CD14-positive monocyte (primary cell): ENCODE results near the gene PPP1R10. TPM values are rescaled to one million over a fixed set of nuclear protein-coding genes. Genes with fewer than 3 reads are reported as not detected.

ENCODE experiments used
- DNase-seq, 3 donors: peaks; one replicate each; pipeline ENCODE4 v3.0.0-alpha.2; 2011 to 2022
- H2AFZ ChIP-seq: 2 replicates; pipeline ENCODE4 v1.6.0; 2012; ENCODE audit warnings: mild to moderate bottlenecking, low read depth, low read length, inconsistent platforms; ENCODE audit not compliant: insufficient read depth, poor library complexity, severe bottlenecking
- H3K27ac ChIP-seq, 2 donors: 1 replicate in 1 of 2; 2 replicates in 1 of 2; pipeline ENCODE4 v1.5.1; 2012 to 2013; ENCODE audit warnings: low read length in 2 of 2, control low read depth in 1 of 2, inconsistent platforms in 1 of 2, low read depth in 1 of 2, mild to moderate bottlenecking in 1 of 2
- H3K27me3 ChIP-seq, 2 donors: one replicate each; pipeline versions ENCODE4 v1.6.0 to v1.6.1; 2011 to 2013; ENCODE audit warnings: low read length in 2 of 2; ENCODE audit not compliant: control insufficient read depth in 2 of 2, insufficient read depth in 2 of 2
- H3K36me3 ChIP-seq, 2 donors: replicated peaks in 1 of 2; 1 replicate in 1 of 2; 2 replicates in 1 of 2; pipeline versions ENCODE4 v1.5.1 to v1.6.1; 2012 to 2013; ENCODE audit warnings: low read length in 2 of 2, control low read depth in 1 of 2, inconsistent platforms in 1 of 2, mild to moderate bottlenecking in 1 of 2; ENCODE audit not compliant: insufficient read depth in 2 of 2, control insufficient read depth in 1 of 2
- H3K4me1 ChIP-seq, 2 donors: 1 replicate in 1 of 2; 2 replicates in 1 of 2; pipeline versions ENCODE4 v1.5.1 to v1.6.1; 2012 to 2013; ENCODE audit warnings: low read length in 2 of 2, control low read depth in 1 of 2, inconsistent platforms in 1 of 2, mild to moderate bottlenecking in 1 of 2, moderate library complexity in 1 of 2; ENCODE audit not compliant: insufficient read depth in 2 of 2, control insufficient read depth in 1 of 2
- H3K4me2 ChIP-seq: replicated peaks from 2 replicates; pipeline ENCODE3; 2012; ENCODE audit warnings: low read length, moderate library complexity, mild to moderate bottlenecking; ENCODE audit not compliant: poor library complexity, severe bottlenecking; ENCODE audit errors: extremely low read depth
- H3K4me3 ChIP-seq, 3 experiments: fragments of 200-600 bp in 1 of 3; sonication (generic) in 1 of 3; replicated peaks in 1 of 3; 1 replicate in 2 of 3; 2 replicates in 1 of 3; pipeline ENCODE4 v1.5.1; 2011 to 2013; ENCODE audit warnings: low read length in 3 of 3, mild to moderate bottlenecking in 3 of 3, control low read depth in 2 of 3, low read depth in 2 of 3, inconsistent platforms in 1 of 3, moderate library complexity in 1 of 3
- H3K79me2 ChIP-seq: 2 replicates; pipeline ENCODE4 v1.6.0; 2012; ENCODE audit warnings: mild to moderate bottlenecking, control low read depth, inconsistent platforms, low read length, moderate library complexity; ENCODE audit not compliant: insufficient read depth
- H3K9ac ChIP-seq: 2 replicates; pipeline ENCODE4 v1.6.0; 2017; ENCODE audit warnings: low read length, mild to moderate bottlenecking; ENCODE audit not compliant: insufficient read depth, poor library complexity, severe bottlenecking
- H3K9me3 ChIP-seq, 2 donors: replicated peaks in 1 of 2; 1 replicate in 1 of 2; 2 replicates in 1 of 2; pipeline versions ENCODE4 v1.5.1 to v1.6.1; 2012 to 2013; ENCODE audit warnings: low read length in 2 of 2, control low read depth in 1 of 2; ENCODE audit not compliant: control insufficient read depth in 1 of 2, insufficient read depth in 1 of 2
- H4K20me1 ChIP-seq: 2 replicates; pipeline ENCODE4 v1.6.0; 2012; ENCODE audit warnings: mild to moderate bottlenecking, low read length, control low read depth, moderate library complexity; ENCODE audit not compliant: insufficient read depth
- H3K27ac Mint-ChIP-seq, 7 donors: one replicate each; pipeline ENCODE4 v1.8.0; 2020; ENCODE audit warnings: mild to moderate bottlenecking in 7 of 7, mixed read lengths in 7 of 7, moderate library complexity in 6 of 7, inconsistent platforms in 2 of 7
- H3K27me3 Mint-ChIP-seq, 3 donors: one replicate each; pipeline ENCODE4 v1.8.0; 2021 to 2022; ENCODE audit warnings: low read depth in 3 of 3, mild to moderate bottlenecking in 3 of 3, mixed read lengths in 3 of 3, moderate library complexity in 3 of 3, inconsistent platforms in 1 of 3
- H3K36me3 Mint-ChIP-seq, 2 donors: one replicate each; pipeline ENCODE4 v1.8.0; 2020; ENCODE audit warnings: mixed read lengths in 2 of 2, inconsistent platforms in 1 of 2, mild to moderate bottlenecking in 1 of 2
- H3K4me1 Mint-ChIP-seq: one replicate; pipeline ENCODE4 v1.8.0; 2020; ENCODE audit warnings: mild to moderate bottlenecking, mixed read lengths
- H3K4me3 Mint-ChIP-seq, 2 donors: one replicate each; pipeline ENCODE4 v1.8.0; 2020; ENCODE audit warnings: mild to moderate bottlenecking in 2 of 2, mixed read lengths in 2 of 2, moderate library complexity in 1 of 2
- H3K9me3 Mint-ChIP-seq, 7 donors: one replicate each; pipeline ENCODE4 v1.8.0; 2020 to 2022; ENCODE audit warnings: mixed read lengths in 7 of 7, mild to moderate bottlenecking in 6 of 7, moderate library complexity in 6 of 7, inconsistent platforms in 2 of 7
- WGBS: methylation state at CpG from one replicate; pipeline ENCODE4 v1.1.5; 2013; ENCODE audit warnings: missing lambda C conversion rate; ENCODE audit not compliant: insufficient coverage; 5-methylcytosine and 5-hydroxymethylcytosine counted together
- intact Hi-C, 2 donors: fragments of 100-400 bp; cut with micrococcal nuclease; formaldehyde crosslinking; loops; one replicate each; pipeline versions ENCODE4 v1.15.0 to v1.15.1; 2023
- polyA plus RNA-seq, 3 donors: library from polyadenylated mRNA; depleted of rRNA in 1 of 3; unstranded in 2 of 3; stranded (reverse) in 1 of 3; fragments of 300-500 nt in 2 of 3; fragments of >200 nt in 1 of 3; fragmentation: Illumina TruSeq in 2 of 3; gene quantifications; 1 replicate in 2 of 3; 2 replicates in 1 of 3; pipeline ENCODE4 v1.2.3, GENCODE V29; 2012 to 2021
- TF ChIP-seq, protein P1 (sequence below): fragments of 200-600 bp; IDR thresholded peaks from one replicate; pipeline ENCODE4 v1.8.0; 2022; ENCODE audit warnings: antibody characterized with exemption, mild to moderate bottlenecking

The PPP1R10 gene
- polyA plus RNA-seq, 3 donors = 9.5 to 18.3 (median 16.4) TPM

DNA sequence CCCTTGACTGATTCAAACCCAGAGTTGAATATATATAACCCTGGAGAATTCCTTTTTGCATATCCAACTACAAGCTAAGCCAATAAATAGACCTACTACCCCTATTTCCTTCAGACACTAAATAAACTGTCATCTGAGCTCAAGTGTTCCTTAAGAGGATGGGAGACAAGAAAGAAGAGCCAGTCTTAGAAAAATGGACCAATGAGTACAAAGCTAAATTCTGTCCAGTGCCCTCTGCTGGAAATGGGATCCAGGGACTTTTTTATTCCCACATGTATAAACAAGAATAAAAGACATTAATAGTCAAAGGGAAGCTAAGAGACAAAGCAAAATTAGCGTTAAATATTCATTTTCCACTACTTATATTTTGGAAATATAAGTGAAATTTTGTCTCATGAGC is 4.8 kb downstream of the PPP1R10 start:
- peaks cover 32 to 54% of the 10 kb centered on the region in 2 donors for H3K36me3 ChIP-seq
- intact Hi-C loops = loop anchor here (5.0 kb wide), 2 partner anchors 35 to 120 kb away; no protein-coding TSS in a partner anchor
- H3K27ac Mint-ChIP-seq = peak overlapping the region in 3 of 7 donors; percentile 46 to 80 (median 53)
- DNase-seq = no peak
- WGBS = no CpG with 5 or more reads among the region's 1 CpG
- H3K9ac ChIP-seq = no peak overlapping the region
- peaks cover 0 to 5% (median 0%) of the 10 kb centered on the region in 3 donors for H3K27me3 Mint-ChIP-seq
- H3K4me3 ChIP-seq = no peak overlapping the region
- H3K4me1 Mint-ChIP-seq = peaks cover 34% of the 10 kb centered on the region
- H4K20me1 ChIP-seq = peaks cover 90% of the 10 kb centered on the region
- H3K79me2 ChIP-seq = peaks cover 77% of the 10 kb centered on the region
- H2AFZ ChIP-seq = no peak overlapping the region
- no peaks in the 10 kb centered on the region for H3K9me3 ChIP-seq
- H3K4me2 ChIP-seq = no peak overlapping the region
- H3K4me3 Mint-ChIP-seq = no peak overlapping the region
- peaks cover 19 to 28% of the 10 kb centered on the region in 2 donors for H3K4me1 ChIP-seq
- H3K9me3 Mint-ChIP-seq = peaks cover 0 to 9% (median 5%) of the 10 kb centered on the region in 7 donors
- TF ChIP-seq, protein P1, sequence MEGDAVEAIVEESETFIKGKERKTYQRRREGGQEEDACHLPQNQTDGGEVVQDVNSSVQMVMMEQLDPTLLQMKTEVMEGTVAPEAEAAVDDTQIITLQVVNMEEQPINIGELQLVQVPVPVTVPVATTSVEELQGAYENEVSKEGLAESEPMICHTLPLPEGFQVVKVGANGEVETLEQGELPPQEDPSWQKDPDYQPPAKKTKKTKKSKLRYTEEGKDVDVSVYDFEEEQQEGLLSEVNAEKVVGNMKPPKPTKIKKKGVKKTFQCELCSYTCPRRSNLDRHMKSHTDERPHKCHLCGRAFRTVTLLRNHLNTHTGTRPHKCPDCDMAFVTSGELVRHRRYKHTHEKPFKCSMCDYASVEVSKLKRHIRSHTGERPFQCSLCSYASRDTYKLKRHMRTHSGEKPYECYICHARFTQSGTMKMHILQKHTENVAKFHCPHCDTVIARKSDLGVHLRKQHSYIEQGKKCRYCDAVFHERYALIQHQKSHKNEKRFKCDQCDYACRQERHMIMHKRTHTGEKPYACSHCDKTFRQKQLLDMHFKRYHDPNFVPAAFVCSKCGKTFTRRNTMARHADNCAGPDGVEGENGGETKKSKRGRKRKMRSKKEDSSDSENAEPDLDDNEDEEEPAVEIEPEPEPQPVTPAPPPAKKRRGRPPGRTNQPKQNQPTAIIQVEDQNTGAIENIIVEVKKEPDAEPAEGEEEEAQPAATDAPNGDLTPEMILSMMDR = no peak
- H3K27ac ChIP-seq = no peak overlapping the region
- H3K36me3 Mint-ChIP-seq = peaks cover 57 to 67% of the 10 kb centered on the region in 2 donors
- no peaks in the 10 kb centered on the region for H3K27me3 ChIP-seq

DNA sequence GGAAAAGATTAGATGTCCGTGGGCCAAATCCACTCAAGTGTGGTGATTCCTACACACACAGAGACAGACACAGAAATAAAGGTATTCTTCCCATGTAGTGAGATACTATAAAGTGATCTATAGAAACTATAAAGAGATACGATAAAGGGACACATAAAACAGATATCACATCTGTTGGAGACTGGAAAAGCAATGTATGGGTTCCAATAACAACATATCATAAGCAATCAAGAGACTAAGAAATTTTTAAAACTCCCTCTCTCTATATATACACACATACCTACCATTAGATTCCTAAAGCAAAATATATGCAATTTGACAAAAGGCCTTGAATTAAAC is 5.2 kb downstream of the PPP1R10 start:
- Mint-ChIP-seq H3K4me1 (peaks cover 34% of the 10 kb centered on the region), H3K27me3 (peaks cover 0 to 2% (median 0%) of the 10 kb centered on the region in 3 donors), H3K9me3 (peaks cover 0 to 7% (median 4%) of the 10 kb centered on the region in 7 donors), H3K4me3 (no peak overlapping the region), H3K36me3 (peaks cover 56 to 67% of the 10 kb centered on the region in 2 donors), H3K27ac (peak overlapping the region in 1 of 7 donors; percentile 80)
- H3K4me3 ChIP-seq = no peak overlapping the region
- H3K36me3 ChIP-seq = peaks cover 36 to 57% of the 10 kb centered on the region in 2 donors
- peaks cover 73% of the 10 kb centered on the region for H3K79me2 ChIP-seq
- no peak overlapping the region for H3K9ac ChIP-seq
- intact Hi-C loops = loop anchor here (5.0 kb wide), 2 partner anchors 35 to 120 kb away; no protein-coding TSS in a partner anchor
- TF ChIP-seq, protein P1 = no peak
- no peaks in the 10 kb centered on the region for H3K27me3 ChIP-seq
- no peak overlapping the region for H2AFZ ChIP-seq
- WGBS = no CpG with 5 or more reads among the region's 2 CpGs
- H3K27ac ChIP-seq = no peak overlapping the region
- H3K4me1 ChIP-seq = peaks cover 19 to 28% of the 10 kb centered on the region in 2 donors
- H3K9me3 ChIP-seq = no peaks in the 10 kb centered on the region
- DNase-seq = no peak
- H4K20me1 ChIP-seq = peaks cover 92% of the 10 kb centered on the region
- no peak overlapping the region for H3K4me2 ChIP-seq
